G401.6 (cell line): ENCODE measurements around the gene MRPL14.

Source experiments
- FAIRE-seq: peaks from 2 replicates; lab custom pipeline; 2012; peaks lifted over from hg19 to GRCh38; lab: Jason Lieb, UNC

The MRPL14 gene

DNA sequence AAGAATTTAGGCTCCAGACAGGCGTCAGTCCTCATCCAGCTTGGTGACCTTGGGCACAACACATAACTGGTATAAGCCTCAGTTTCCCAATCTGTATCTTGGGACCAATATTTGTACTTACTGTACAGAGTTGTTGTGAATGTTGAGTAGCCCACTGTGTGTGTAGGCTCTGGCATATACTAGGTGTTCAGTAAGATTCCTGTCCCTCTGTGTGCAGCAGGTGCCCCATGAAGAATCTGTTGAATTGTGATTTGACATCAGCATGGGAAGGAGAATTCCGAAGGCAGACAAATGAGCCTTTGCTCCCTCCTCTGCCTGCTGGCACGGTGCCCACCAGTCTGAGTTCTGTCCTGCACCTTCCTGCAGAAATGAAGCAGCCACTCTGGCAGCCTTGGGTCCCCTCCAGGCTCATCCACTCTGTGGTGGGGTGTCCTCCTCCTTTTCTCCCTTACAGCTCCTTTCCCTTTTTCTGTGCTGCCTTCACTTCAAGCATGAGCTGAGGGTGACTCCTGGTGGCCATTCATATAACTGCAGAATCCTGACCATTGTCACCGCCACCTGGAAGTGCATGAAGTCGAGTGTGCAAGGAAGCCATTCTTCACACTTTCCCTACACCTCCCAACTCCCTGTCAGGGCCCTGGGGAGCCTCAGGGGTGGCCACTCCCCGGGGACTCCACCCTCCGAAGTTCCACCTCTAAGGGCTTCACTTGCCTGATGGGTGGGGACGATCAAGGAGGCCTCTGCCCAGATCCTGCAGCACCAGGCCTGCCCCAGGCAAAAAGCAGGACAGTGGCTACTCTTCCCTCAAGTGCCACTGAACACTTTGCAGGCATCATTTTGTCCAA is 48.2 kb downstream of the MRPL14 start:
- FAIRE-seq: no peak

DNA sequence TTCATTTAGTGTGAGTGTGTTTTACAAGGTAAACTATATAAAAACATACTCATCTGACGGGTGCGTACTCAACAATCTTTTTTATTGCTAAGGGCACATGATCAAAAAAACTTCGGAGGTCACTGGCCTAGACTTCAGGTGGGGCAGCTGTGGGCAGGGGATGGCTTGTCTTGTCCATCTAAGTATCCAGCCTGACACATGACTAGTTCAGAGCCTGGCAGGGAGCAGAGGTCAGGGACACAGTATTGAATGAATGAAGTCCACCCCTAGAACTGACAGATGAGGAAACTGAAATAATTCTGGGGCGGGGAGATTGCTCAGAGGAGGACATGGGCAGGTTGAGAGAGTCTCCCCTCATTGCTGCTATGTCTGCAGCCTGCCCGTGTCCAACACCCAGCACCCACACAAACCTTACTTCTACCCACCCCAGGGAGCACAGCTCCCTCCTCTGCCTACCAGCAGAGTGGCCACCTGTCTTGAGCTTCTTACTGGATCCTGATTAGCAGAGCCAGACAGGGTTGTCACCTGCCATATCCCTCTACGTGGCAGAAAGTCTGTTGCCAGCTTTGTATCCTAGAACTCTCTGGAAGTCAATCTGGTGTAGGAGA is 48.9 kb downstream of the MRPL14 start:
- no peak for FAIRE-seq

DNA sequence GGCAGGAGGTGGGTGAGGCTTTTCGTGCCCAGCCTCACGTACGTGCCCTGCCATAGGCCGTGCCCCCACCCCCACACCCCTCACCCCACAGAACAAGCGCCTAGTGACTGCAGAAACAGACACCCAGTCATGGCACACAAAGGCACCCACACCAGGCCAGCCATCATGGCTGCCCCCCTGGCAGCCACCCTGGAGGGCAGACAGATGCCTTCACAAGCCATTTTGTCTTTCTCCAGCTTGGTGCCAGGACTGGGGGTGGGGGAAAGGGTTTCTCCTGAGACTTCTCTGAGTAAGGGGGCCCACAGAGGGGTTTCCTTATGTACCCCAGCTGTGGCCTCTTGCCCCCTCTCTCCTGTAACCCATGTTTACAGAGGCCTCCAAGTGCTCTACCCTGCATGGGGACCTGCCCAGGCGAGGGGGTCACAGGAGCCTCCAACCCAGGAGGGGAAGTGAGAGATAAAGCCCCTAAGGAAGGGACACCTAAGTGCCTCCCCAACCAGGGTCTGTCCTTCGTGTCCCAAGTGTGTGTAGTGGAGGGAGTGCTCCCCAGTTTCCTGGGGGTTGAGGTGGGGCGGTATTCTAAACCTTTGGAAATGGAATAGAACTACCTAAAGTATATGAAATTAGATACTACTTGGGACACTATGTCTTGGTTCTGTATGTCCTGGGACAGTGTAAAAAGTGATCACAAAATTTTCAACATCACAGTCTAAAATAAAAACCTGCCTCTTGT is 49.9 kb downstream of the MRPL14 start:
- FAIRE-seq: no peak

DNA sequence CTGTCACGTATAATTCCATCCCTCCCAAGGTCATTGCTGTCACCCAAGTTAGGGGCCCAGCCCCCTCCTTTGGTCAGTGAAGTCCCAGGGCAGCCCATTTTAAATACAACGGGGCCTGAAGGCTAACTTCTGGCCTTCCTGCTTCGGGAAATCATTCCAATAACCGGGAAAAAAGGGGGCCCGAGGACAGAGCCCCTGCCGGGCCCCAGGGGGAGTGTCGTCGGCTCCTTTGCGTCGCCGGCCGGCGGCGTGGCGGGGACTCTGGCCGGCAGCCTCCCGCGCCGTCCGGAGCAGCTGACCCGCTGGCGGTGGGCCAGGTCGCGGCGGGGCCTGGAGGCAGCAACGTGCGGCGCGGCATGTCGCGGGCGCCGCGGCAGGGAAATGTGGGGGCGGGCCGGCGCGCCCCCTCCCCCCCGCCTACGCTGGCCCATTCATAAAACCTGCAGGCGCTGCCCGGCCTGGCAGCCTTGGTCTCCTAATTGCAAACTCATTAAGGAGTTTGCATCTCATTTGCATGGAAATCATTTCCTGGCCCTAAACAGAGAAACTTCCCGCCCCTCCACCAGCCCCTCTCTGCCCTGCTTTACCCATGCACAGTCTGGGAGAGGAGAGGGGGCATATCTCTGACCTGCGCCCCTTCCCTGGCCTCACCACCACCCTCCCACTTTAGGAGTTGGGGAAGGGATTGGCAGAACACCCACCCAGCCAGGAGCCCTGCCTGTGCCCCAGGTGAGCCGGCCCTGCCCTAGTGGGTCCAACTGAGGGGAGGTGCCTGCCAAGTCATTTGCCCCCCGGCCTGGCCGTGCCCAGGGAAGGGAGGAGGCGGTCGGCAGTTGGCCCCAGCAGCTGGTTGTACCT is 50.7 kb downstream of the MRPL14 start:
- FAIRE-seq: no peak

DNA sequence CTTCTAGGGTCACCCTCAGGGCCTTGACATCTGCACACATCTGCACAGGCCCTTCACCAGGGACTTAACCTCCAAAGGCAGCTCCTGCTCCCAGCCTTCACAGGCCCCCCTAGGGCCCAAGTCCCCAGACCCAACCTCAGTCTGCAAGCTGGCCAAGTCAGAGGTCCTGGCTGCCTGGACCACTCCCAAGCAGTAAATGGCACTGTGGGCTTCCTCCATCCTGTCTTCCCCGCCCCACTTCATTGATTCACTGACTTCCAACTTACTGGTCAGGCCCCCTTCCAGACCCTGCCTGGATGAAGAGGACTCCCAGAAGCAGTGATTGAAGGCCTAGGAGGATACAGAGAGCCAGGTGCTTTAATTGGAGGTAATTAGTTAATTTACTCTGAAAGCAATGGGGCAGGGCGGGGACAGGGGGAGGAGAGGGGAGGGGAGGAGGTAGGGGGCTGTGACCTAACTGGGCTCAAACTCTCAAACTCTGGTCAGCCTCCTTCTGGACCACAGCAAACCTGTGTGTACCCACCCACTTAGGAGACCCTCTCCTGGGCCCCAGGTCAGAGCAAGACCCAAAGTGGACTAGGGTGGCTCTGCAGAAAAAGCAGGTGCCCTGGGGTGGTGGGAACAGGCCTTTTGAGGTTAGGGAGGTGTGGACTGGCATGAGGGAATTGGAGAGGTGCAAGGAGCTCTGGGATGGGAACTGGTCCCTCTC is 51.5 kb downstream of the MRPL14 start:
- FAIRE-seq: no peak

DNA sequence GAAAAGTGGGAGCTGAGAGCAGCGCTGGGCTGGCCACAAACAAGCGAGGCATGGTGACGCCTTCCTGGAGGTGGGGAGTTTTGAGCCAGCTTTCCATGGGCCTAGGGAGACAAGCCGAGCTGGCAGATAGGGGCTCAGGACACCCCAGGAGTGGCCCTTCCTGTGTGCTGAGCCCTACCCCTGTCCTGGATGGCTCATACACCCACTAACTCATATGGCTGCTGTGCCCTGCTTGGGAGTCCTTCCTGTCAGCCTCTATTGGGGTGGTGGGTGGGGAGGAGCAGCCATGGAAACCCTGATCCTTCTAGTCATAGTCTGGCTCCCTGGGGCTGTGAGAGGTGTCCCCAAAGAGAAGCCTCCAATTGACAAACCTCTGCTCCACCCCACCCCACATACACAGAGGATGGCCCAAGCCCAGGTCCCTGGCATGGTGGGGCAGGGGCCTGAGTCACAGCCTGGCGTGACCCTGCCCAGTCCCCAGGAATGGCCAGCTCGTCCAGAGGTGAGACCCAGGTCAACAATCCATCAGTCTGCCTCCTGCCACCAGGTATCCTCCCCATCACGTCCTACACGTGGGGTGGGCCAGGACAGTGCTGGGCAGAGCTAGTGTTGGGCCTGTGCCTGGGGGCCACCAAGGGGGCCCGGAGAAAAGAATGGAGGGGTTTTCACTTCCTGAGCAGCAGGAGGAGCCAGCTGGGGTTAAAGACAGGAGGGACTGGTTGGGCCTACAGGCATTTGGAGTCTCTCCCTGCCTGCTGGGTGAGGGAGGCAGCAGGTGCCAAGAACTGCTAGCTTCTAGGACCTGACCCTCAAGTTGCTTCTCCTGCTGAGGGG is 52.2 kb downstream of the MRPL14 start:
- no peak for FAIRE-seq

DNA sequence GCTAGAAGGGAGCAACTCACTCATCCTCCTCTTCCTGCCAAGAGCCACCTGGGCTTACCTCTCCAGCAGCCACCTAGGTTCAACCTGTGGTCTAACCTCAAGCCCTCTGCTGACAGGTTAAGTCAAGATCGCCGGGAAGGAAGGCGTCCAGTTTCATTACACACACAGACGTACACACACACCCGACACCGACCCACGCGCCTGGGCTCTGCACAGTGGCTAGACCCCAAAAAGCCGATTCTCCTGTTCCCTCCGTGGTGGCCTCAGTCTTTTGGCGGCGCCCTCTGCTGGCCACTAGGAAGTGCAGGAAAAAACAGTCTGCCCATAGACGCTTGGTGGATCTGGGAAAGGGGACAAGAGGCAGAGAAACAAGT is 52.8 kb downstream of the MRPL14 start:
- no peak for FAIRE-seq

DNA sequence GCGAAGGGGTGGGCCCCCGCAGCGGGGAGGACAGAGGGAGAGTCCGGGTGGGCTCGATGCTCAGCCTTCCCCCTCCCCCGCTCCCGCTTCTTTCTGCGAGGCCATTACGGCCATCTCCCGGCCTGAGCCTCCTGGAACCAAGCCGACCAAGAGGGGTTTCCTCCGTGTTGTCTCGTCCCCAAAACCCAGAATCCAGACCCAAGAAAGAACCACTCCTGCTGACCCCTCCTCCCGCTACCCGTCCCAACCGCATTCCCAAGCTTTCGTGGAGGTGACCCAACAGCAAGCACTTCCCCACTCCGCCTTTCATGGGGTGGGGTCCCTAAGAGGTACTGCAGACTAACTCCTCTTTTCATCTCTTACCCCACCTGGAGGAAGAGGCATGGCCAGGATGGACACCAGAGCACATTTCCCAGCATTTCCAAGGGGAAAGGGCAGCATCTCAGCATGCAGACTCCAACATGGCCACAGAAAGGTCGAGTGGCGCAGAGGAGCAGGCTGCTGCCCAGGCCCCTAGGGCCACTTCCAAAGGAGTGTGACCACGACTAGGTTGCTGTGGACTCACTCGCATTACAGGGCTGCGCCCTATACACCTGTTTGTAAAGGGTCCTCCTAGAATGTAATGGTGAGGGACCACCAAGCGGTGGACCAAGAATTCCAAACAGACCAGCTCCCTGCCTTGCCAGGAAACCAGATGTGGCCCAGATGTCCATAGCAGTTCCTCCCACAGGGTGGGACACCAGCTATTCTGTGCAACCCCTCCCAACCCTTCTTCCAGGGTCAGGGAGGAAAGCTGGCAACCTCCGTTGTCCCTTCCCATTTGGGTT is 53.4 kb downstream of the MRPL14 start:
- FAIRE-seq: no peak

DNA sequence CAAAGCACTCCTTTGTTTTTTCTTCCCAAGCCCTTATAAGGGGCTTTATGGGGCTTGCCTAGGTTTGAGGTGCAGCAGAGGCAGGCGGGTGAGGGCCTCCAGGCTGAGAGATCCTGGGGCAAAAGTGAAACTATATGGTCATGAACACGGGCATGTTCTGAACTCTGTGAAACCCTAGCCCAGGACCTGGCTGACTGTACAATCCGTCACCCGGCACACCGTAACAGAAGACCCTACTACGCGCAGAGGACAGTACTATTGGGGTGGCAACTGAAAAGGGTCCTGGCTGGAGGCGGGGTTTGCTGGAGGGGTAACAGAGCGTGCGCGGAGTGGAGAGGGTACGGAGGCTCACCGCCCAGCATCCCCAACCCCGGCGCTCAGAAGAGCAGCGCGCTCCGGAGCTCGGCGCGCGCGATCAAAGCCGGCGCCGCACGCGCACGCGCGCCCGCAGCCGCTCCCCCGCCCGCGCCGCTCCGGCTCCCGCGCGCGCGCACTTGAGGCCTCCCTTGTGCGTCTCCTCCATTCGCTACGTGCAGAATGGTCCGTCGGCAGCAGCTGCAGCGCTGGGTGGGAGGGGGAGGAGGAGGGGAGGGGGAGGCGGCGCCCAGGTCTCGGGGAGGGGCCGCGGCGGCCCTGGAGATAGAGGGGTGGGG is 54.2 kb downstream of the MRPL14 start:
- FAIRE-seq: no peak

DNA sequence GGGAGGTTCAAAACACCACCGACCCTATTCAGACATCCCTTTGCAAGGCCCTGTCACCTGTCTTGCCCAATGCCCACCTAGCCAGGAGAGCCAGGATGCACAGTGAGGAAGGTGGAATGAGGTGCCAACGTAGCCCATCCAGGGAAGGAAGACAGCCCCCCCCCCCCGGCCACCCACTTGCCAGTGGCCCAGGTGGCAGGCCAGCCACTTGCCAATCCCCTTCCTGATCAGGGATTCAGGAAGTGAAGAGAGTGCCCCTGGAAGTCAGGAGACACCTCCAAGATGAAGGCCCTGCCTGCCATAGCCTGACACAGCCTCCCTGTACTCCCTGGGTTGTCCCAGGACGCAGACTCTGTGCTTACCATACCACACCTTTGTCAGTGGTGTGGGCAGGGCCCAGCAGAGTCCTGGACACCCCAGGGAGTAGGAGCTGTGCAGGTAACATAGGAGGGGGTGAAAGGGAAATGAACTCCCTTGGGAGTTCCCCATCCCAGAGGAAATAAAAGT is 54.7 kb downstream of the MRPL14 start:
- no peak for FAIRE-seq

DNA sequence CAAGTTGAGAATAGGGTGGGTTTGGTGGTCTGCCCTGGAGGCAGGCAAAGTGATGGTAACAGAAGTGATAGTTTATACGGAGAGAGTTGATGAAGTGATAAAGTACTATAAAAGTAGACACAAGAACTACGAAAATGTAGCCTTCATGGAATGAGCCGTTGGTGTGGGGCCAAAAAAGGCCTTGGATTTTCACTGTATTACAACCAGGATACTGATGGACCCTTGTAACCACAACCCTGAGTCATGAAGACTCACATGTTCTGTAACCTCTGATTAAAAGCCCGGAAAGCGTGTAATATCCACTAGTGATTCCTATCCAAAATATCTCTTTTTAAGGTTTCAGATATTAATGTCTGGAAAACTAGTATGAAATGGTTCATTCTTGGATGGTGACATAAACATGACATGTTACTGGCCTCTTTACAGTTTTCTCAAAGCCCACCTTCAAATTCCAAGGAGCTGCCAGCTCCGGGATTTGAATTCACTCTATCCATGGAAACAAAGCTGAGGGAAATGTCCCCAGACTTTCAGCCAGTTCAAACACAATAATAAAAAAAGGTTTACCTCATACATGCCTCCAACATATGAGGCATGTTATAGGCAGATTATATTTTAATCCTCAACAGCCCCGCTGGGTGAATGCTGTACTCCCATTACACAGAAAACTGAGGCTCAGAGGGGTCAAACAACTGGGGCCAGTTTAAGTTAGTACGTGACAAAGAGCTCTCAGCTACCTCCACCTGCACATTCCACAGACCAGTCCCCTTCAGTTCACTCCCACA is 55.4 kb downstream of the MRPL14 start:
- FAIRE-seq: no peak

DNA sequence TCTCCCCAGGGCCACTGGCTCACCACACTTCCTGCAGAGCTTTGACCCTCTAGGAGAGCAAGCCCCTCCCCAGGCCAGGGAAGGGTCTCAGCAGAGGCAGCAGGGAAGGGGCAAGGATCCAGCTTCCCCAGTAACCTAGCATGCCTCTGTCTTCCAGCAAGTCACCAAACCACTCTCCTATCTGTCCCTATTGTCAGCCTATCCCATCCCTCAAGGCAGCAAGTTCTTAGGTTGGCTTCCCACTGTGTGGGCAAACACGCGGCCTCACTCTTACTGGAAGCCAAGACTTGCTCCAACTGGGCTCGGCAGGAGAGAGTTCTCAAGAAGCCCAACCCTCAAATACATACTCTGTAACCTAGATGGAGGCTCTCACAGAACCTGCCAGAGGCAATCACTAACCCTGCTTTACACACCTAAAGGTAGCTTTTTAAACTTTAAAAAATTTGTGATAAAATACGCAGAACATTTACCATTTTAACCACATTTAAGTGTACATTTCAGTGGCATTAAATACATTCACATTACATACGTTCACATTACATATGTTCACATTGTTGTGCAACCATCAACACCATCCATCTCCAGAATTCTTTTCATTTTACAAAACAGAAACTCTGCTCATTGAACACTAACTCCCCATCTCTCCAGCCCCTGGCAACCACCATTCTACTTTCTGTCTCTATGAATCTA is 58.5 kb downstream of the MRPL14 start:
- no peak for FAIRE-seq

DNA sequence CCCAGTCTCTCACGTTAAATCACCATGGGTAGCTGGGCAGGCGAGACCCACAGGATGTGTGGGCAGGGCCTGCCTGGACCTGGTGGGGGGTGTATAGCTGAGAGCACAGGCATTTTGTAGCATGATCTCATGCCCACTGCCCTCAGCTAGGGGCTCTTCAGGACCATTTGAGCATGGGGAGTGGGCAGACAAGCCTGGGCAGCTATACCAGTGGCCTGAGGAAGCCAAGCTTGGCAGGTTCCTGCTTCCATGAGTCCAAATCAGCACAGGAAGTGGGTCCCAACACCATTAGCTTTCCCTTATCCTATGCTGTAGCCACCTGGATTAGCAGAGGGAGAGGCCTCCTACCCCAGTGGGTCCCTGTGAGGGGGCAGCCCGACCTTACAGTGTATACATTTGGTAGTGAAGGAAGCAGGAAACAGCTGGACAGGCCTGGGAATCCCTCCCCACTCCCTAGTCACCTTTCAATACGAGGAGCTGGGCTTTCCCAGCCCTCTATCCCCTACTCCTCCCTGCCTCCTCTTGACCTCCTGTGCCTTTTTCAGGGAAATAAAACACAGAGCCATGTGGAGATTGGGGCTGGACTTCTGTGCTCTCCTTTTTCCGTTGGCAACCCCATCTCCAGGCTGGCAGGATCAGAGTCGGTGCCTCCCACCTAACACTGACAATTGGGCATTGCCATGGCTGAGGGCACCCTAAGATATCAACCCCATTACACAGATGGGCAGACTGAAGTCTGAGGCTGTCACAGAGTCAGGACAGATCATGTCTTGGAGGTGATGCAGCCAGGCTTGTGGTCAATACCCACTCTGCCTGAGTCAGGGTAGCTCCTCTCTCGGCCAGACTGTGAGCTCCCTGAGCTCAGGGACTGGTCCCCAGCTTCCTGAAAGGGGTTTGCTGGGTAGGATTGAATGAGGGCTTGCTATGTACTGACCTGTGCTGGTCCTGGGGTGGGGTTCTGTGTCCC is 59.8 kb downstream of the MRPL14 start:
- no peak for FAIRE-seq

DNA sequence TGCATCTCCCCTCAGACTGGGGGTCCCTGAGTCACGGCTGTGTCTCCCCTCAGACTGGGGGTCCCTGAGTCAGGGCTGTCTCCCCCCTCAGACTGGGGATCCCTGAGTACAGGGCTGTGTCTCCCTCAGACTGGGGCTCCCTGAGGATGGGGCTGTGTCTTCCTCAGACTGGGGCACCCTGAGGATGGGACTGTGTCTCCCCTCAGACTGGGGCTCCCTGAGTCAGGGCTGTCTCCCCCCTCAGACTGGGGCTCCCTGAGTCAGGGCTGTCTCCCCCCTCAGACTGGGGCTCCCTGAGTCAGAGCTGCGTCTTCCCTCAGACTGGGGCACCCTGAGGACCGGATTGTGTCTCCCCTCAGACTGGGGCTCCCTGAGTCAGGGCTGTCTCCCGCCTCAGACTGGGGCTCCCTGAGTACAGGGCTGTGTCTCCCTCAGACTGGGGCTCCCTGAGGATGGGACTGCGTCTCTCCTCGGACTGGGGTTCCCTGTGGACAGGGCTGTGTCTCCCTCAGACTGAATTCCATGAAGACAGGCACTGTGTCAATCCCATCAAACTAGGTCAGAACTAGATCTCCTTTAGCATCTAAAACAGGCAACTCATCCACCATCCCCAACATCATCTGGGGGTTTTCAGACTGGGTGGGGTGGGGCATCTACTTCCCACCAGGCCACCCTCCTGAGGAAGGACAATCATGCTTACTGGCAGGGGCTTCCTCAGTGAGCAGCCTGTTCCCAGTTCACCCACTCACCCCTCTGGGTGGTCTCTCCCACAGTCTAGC is 60.7 kb downstream of the MRPL14 start:
- no peak for FAIRE-seq

DNA sequence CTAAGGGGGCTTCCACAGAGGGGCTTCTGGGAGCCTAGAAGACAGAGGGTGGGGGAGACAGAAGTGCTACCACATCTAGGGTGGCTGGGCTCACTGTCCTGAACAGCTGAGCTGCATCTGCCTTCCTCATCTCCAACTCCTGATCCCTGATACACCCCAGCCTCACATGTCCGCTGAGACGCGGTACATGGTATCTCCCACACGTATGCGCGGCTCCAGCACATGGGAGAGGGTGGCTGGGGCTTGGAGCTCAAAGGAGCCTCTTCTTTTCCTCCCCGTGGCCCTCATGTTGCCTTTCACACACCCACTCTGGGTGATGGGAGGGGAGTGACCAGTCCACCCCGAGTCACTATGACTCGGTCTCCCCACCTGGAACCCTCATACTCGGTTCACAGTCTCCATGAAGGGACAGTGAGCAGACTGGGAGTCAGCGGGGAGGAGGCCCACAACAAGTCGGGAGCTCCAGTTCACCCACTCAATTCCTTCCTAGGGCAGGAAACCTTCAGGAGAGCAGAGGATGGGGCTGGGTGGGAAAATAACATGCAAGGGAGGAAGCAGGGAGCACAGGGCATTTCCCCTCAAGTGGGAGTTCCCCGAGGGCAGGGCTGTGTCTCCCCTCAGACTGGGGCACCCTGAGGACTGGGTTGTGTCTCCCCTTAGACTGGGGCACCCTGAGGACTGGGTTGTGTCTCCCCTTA is 61.7 kb downstream of the MRPL14 start:
- no peak for FAIRE-seq
